ENCODE results near the gene OSBPL10.

Gene OSBPL10

GRCh38 chr3:31645256-31645655, 335.8 kb downstream of the OSBPL10 start:
- no peak for DNase-seq

- DNase-seq: no peak
These were observed 341.2 kb downstream of the OSBPL10 start for GRCh38 chr3:31639828-31640227.

GRCh38 chr3:31636694-31637442, 344.2 kb downstream of the OSBPL10 start:
- DNase-seq: no peak

GRCh38 chr3:31636049-31636448, 345.0 kb downstream of the OSBPL10 start:
- no peak for DNase-seq

GRCh38 chr3:31635545-31635944, 345.5 kb downstream of the OSBPL10 start:
- no peak for DNase-seq

GRCh38 chr3:31634476-31634875, 346.6 kb downstream of the OSBPL10 start:
- DNase-seq: no peak

GRCh38 chr3:31629054-31629453, 352.0 kb downstream of the OSBPL10 start:
- no peak for DNase-seq

GRCh38 chr3:31625358-31625757, 355.7 kb downstream of the OSBPL10 start:
- DNase-seq: no peak

GRCh38 chr3:31624083-31624709, 356.9 kb downstream of the OSBPL10 start:
- DNase-seq: no peak

GRCh38 chr3:31622636-31623288, 358.3 kb downstream of the OSBPL10 start:
- no peak for DNase-seq

- DNase-seq: no peak
These were observed 359.7 kb downstream of the OSBPL10 start for GRCh38 chr3:31621314-31621713.

GRCh38 chr3:31620656-31621055, 360.4 kb downstream of the OSBPL10 start:
- no peak for DNase-seq

GRCh38 chr3:31616711-31617110, 364.4 kb downstream of the OSBPL10 start:
- no peak for DNase-seq

GRCh38 chr3:31615071-31615875, 365.8 kb downstream of the OSBPL10 start:
- DNase-seq: no peak

- no peak for DNase-seq
These were observed 366.7 kb downstream of the OSBPL10 start for GRCh38 chr3:31614162-31614921.

GRCh38 chr3:31613654-31614053, 367.4 kb downstream of the OSBPL10 start:
- DNase-seq: no peak

GRCh38 chr3:31613177-31613576, 367.9 kb downstream of the OSBPL10 start:
- DNase-seq: no peak

Measured in activated CD4-positive, alpha-beta T cell treated with anti-CD3 and anti-CD28 coated beads, Interleukin-2, amount 50 U/mL, for 4 hours (primary cell).